HCT116 (cell line): ENCODE data around the gene HMCES. TPM values are rescaled to one million over a fixed set of nuclear protein-coding genes. Genes with fewer than 3 reads are reported as not detected.

ENCODE experiments used
- ATAC-seq: fragments of 200-7000 bp; cut with Tn5 transposase; 2 replicates; pipeline ENCODE4 v1.9.1; 2020; ENCODE audit warnings: mild to moderate bottlenecking, moderate library complexity
- BruUV-seq: library from RNA; stranded (reverse); fragments of 400-500 nt; replicated peaks from 2 replicates; lab custom pipeline; 2021; lab: Mats Ljungman, UMichigan
- CTCF ChIA-PET: fragments of 300-600 bp; sonication (Branson Sonifier 250); formaldehyde crosslinking; loops from one replicate; lab custom pipeline; 2021; ENCODE audit warnings: antibody characterized with exemption; lab: Charles Lee
- POLR2A ChIA-PET: fragments of 300-600, 350-600 bp; sonication (Branson Sonifier 250); formaldehyde crosslinking; loops from one replicate; lab custom pipeline; 2021; ENCODE audit warnings: antibody characterized with exemption; lab: Charles Lee
- RAD21 ChIA-PET, 2 experiments: fragments of 300-600 bp; sonication (Branson Sonifier 250); formaldehyde crosslinking; loops; one replicate each; lab custom pipeline; 2023; ENCODE audit warnings: low total read pairs in 2 of 2; ENCODE audit not compliant: uncharacterized antibody in 2 of 2, unreplicated experiment in 2 of 2, low non-redundant PET in 1 of 2; lab: Charles Lee
- DNase-seq: peaks from one replicate; pipeline ENCODE4 v3.0.0-alpha.2; 2010; ENCODE audit warnings: low read depth, low spot score
- H2AFZ ChIP-seq: fragments of 200-600 bp; shearing (Covaris generic), sonication (generic); 2 replicates; pipeline ENCODE4 v1.6.1; 2017; ENCODE audit warnings: low read depth, mixed run types, mixed read lengths, antibody characterized with exemption, low read length; ENCODE audit not compliant: poor library complexity, severe bottlenecking
- H3K27ac ChIP-seq: 2 replicates; pipeline ENCODE4 v1.5.1; 2012; ENCODE audit warnings: low read depth, low read length
- H3K27me3 ChIP-seq: fragments of 200-600 bp; sonication (generic); 2 replicates; pipeline ENCODE4 v1.6.1; 2016; ENCODE audit warnings: mixed run types, low read length, mixed read lengths; ENCODE audit not compliant: insufficient read depth
- H3K36me3 ChIP-seq, 2 experiments: fragments of 200-500 bp in 1 of 2; fragments of 200-600 bp in 1 of 2; sonication (Bioruptor generic) in 1 of 2; sonication (generic) in 1 of 2; 2 replicates each; pipeline versions ENCODE4 v1.5.1 to v1.6.1; 2014 to 2016; ENCODE audit warnings: low read length in 2 of 2, inconsistent platforms in 1 of 2, mixed read lengths in 1 of 2, mixed run types in 1 of 2; ENCODE audit not compliant: insufficient read depth in 2 of 2, control insufficient read depth in 1 of 2
- H3K4me1 ChIP-seq, 2 experiments: fragments of 200-600 bp in 1 of 2; sonication (generic) in 1 of 2; 2 replicates each; pipeline versions ENCODE4 v1.5.1 to v1.6.1; 2012 to 2017; ENCODE audit warnings: low read length in 2 of 2, inconsistent platforms in 1 of 2, mild to moderate bottlenecking in 1 of 2, mixed read lengths in 1 of 2, mixed run types in 1 of 2, moderate library complexity in 1 of 2; ENCODE audit not compliant: insufficient read depth in 2 of 2, control insufficient read depth in 1 of 2
- H3K4me2 ChIP-seq: fragments of 200-600 bp; sonication (generic); 2 replicates; pipeline ENCODE4 v1.6.1; 2017; ENCODE audit warnings: mixed run types, low read length, mixed read lengths
- H3K4me3 ChIP-seq, 2 experiments: fragments of 200-600 bp in 1 of 2; sonication (generic) in 1 of 2; replicated peaks in 1 of 2; 2 replicates each; pipeline ENCODE4 v1.5.1; 2011 to 2016; ENCODE audit warnings: low read length in 2 of 2, control low read depth in 1 of 2, low read depth in 1 of 2, mild to moderate bottlenecking in 1 of 2, mixed read lengths in 1 of 2, mixed run types in 1 of 2
- H3K79me2 ChIP-seq: fragments of 200-600 bp; sonication (generic); 2 replicates; pipeline ENCODE4 v1.6.1; 2017; ENCODE audit warnings: mild to moderate bottlenecking, mixed run types, low read length, moderate library complexity, mixed read lengths; ENCODE audit not compliant: insufficient read depth
- H3K9ac ChIP-seq: fragments of 200-600 bp; sonication (generic); 2 replicates; pipeline ENCODE4 v1.6.1; 2016; ENCODE audit warnings: low read length, mixed read lengths
- H3K9me2 ChIP-seq: fragments of 200-600 bp; sonication (generic), shearing (Covaris generic); 2 replicates; pipeline ENCODE4 v1.6.1; 2017; ENCODE audit warnings: mixed run types, mild to moderate bottlenecking, moderate library complexity; ENCODE audit not compliant: insufficient read depth
- H3K9me3 ChIP-seq, 2 experiments: fragments of 200-500 bp in 1 of 2; fragments of 200-600 bp in 1 of 2; sonication (Bioruptor generic) in 1 of 2; sonication (generic) in 1 of 2; 2 replicates each; pipeline ENCODE4 v1.6.1; 2014 to 2017; ENCODE audit warnings: low read length in 2 of 2, mixed read lengths in 2 of 2, inconsistent platforms in 1 of 2, low read depth in 1 of 2, mild to moderate bottlenecking in 1 of 2, mixed run types in 1 of 2, moderate library complexity in 1 of 2; ENCODE audit not compliant: control insufficient read depth in 1 of 2, insufficient read depth in 1 of 2
- H4K20me1 ChIP-seq: fragments of 200-600 bp; sonication (generic), shearing (Covaris generic); 2 replicates; pipeline ENCODE4 v1.6.1; 2017; ENCODE audit warnings: mixed run types, mild to moderate bottlenecking, moderate library complexity; ENCODE audit not compliant: insufficient read depth
- CBX3 ChIP-seq: IDR thresholded peaks from 2 replicates; pipeline ENCODE4 v1.6.1; 2012; ENCODE audit warnings: low read depth
- CEBPB ChIP-seq: IDR thresholded peaks from 2 replicates; pipeline ENCODE4 v1.6.1; 2012; ENCODE audit warnings: low read depth
- EGR1 ChIP-seq: IDR thresholded peaks from 2 replicates; pipeline ENCODE4 v1.6.1; 2012; ENCODE audit warnings: low read depth
- ELF1 ChIP-seq: IDR thresholded peaks from 2 replicates; pipeline ENCODE4 v1.6.1; 2012; ENCODE audit warnings: low read depth, borderline replicate concordance
- FOSL1 ChIP-seq: IDR thresholded peaks from 2 replicates; pipeline ENCODE4 v1.6.1; 2012; ENCODE audit warnings: low read depth
- JUND ChIP-seq: IDR thresholded peaks from 2 replicates; pipeline ENCODE4 v1.6.1; 2012
- POLR2AphosphoS5 ChIP-seq: IDR thresholded peaks from 2 replicates; pipeline ENCODE4 v1.6.1; 2011; ENCODE audit warnings: mild to moderate bottlenecking, low read depth, low read length, moderate library complexity
- RAD21 ChIP-seq: IDR thresholded peaks from 2 replicates; pipeline ENCODE4 v1.6.1; 2012; ENCODE audit warnings: low read depth, mild to moderate bottlenecking
- REST ChIP-seq: IDR thresholded peaks from 2 replicates; pipeline ENCODE4 v1.6.1; 2012; ENCODE audit warnings: low read depth
- SIN3A ChIP-seq: IDR thresholded peaks from 2 replicates; pipeline ENCODE4 v1.6.1; 2012; ENCODE audit warnings: low read depth
- SP1 ChIP-seq: IDR thresholded peaks from 2 replicates; pipeline ENCODE4 v1.6.1; 2012; ENCODE audit warnings: low read depth
- YY1 ChIP-seq: IDR thresholded peaks from 2 replicates; pipeline ENCODE4 v1.6.1; 2011; ENCODE audit warnings: low read length, low read depth, moderate library complexity, mild to moderate bottlenecking; ENCODE audit not compliant: insufficient replicate concordance; ENCODE audit errors: extremely low read depth
- ZBTB33 ChIP-seq: IDR thresholded peaks from 2 replicates; pipeline ENCODE4 v1.6.1; 2011; ENCODE audit warnings: mild to moderate bottlenecking, low read length, moderate library complexity; ENCODE audit not compliant: insufficient replicate concordance; ENCODE audit errors: extremely low read depth
- ZFX ChIP-seq: fragments of 450-650 bp; IDR thresholded peaks from 2 replicates; pipeline ENCODE4 v1.6.1; 2017
- intact Hi-C: fragments of 100-400 bp; cut with micrococcal nuclease; formaldehyde crosslinking; loops from 2 replicates; pipeline ENCODE4 v1.10.0; 2022
- total RNA-seq: library from RNA; stranded (reverse); gene quantifications from one replicate; pipeline ENCODE4 v1.2.1, GENCODE V29; 2021; ENCODE audit not compliant: unreplicated experiment
- TF ChIP-seq, protein P1 (sequence below): IDR thresholded peaks from 2 replicates; pipeline ENCODE4 v1.6.1; 2012
- TF ChIP-seq, protein P2 (sequence below), 3 experiments: fragments of 200-600 bp in 1 of 3; sonication (generic) in 1 of 3; IDR thresholded peaks in 2 of 3; conservative IDR thresholded peaks in 1 of 3; 2 replicates each; pipeline ENCODE4 v1.5.1; 2012 to 2017; ENCODE audit warnings: low read depth in 2 of 3, low read length in 2 of 3, antibody characterized with exemption in 1 of 3, borderline replicate concordance in 1 of 3, control low read depth in 1 of 3, mild to moderate bottlenecking in 1 of 3, mixed read lengths in 1 of 3, mixed run types in 1 of 3, moderate library complexity in 1 of 3; ENCODE audit not compliant: insufficient read depth in 1 of 3

Gene HMCES
- total RNA-seq, 1 experiment from 2014 or later: 78.9 TPM

DNA sequence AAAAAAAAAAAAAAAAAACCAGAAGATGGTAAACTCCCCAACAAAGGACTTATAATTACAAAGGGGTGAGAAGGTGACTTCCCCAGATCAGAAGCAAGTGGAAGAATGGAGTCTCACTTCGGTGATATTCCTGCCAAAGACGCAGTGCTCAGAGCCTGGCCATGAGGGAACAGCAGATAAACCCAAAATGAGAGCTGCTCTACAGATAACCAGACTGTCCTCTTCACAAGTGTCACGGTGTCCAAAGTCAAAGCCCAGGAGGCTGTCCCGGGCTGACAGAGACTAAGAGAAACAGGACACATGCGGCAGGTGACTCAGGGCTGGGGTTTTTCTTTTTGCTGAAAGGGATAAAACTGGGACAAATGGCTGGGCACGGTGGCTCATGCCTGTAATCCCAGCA, 48.8 kb downstream of the HMCES start:
- ChIA-PET RAD21 (interaction anchor here in 1 of 2 experiments (1.1 kb wide), 1 partner anchor 56 kb away, joined by 3 read pairs; no protein-coding TSS in a partner anchor), POLR2A (interaction anchor here (1.2 kb wide), 1 partner anchor 11 kb away, joined by 4 read pairs; a partner anchor contains a TSS)
- intact Hi-C loops: no loop called here

More for the DNA sequence above, 48.8 kb downstream of the HMCES start:
- BruUV-seq: no TSS peak
- no peak overlapping the region for H3K27ac ChIP-seq
- no peaks in the 10 kb centered on the region for H3K27me3 ChIP-seq
- CTCF ChIA-PET: interaction anchor here (1.8 kb wide), 1 partner anchor 11 kb away, joined by 8 read pairs; a partner anchor contains a TSS
- H3K9me2 ChIP-seq: no peaks in the 10 kb centered on the region
- no peaks in the 10 kb centered on the region for H3K79me2 ChIP-seq
- no peak overlapping the region for H3K4me2 ChIP-seq
- no peak for TF ChIP-seq REST
- TF ChIP-seq ELF1: no peak
- no peak for TF ChIP-seq SIN3A
- TF ChIP-seq SP1: no peak
- TF ChIP-seq POLR2AphosphoS5: no peak
- no peak for TF ChIP-seq ZFX
- TF ChIP-seq, protein P1, sequence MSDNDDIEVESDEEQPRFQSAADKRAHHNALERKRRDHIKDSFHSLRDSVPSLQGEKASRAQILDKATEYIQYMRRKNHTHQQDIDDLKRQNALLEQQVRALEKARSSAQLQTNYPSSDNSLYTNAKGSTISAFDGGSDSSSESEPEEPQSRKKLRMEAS: no peak
- no peak for TF ChIP-seq CEBPB
- TF ChIP-seq JUND: no peak
- TF ChIP-seq CBX3: no peak
- TF ChIP-seq, protein P2, sequence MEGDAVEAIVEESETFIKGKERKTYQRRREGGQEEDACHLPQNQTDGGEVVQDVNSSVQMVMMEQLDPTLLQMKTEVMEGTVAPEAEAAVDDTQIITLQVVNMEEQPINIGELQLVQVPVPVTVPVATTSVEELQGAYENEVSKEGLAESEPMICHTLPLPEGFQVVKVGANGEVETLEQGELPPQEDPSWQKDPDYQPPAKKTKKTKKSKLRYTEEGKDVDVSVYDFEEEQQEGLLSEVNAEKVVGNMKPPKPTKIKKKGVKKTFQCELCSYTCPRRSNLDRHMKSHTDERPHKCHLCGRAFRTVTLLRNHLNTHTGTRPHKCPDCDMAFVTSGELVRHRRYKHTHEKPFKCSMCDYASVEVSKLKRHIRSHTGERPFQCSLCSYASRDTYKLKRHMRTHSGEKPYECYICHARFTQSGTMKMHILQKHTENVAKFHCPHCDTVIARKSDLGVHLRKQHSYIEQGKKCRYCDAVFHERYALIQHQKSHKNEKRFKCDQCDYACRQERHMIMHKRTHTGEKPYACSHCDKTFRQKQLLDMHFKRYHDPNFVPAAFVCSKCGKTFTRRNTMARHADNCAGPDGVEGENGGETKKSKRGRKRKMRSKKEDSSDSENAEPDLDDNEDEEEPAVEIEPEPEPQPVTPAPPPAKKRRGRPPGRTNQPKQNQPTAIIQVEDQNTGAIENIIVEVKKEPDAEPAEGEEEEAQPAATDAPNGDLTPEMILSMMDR (IDR thresholded peaks at IDR 0.05 in 2 of 3, conservative IDR thresholded peaks at IDR 0.05 in 1 of 3; ENCODE audit: borderline replicate concordance in 1 of 3, insufficient read depth in 1 of 3, low read depth in 2 of 3, low read length in 2 of 3): no peak
- no peak for TF ChIP-seq FOSL1
- no peak for TF ChIP-seq ZBTB33
- no peak for TF ChIP-seq RAD21
- TF ChIP-seq YY1: no peak
- no peak for TF ChIP-seq EGR1
- H3K4me3 ChIP-seq: no peak overlapping the region
- no peaks in the 10 kb centered on the region for H4K20me1 ChIP-seq
- DNase-seq (no peak), ATAC-seq (no peak)
- no peaks in the 10 kb centered on the region for H3K4me1 ChIP-seq
- no peaks in the 10 kb centered on the region for H3K9me3 ChIP-seq
- no peak overlapping the region for H3K9ac ChIP-seq
- no peak overlapping the region for H2AFZ ChIP-seq
- no peaks in the 10 kb centered on the region for H3K36me3 ChIP-seq
